Jurkat, Clone E6-1 (cell line): ENCODE measurements around the gene GRID2.
"Not testable (repeated sequence)": the region's sequence is repeated elsewhere in the genome, so short reads cannot be mapped to it uniquely, and the experiment has no call there.

ENCODE experiments used
- DNase-seq: peaks from one replicate; pipeline ENCODE4 v3.0.0-alpha.2; 2011; ENCODE audit warnings: low read depth, low spot score
- H3K4me3 ChIP-seq: 2 replicates; pipeline ENCODE4 v1.5.1; 2011; ENCODE audit warnings: mild to moderate bottlenecking, low read length, control low read depth, moderate library complexity

GRID2 gene

DNA sequence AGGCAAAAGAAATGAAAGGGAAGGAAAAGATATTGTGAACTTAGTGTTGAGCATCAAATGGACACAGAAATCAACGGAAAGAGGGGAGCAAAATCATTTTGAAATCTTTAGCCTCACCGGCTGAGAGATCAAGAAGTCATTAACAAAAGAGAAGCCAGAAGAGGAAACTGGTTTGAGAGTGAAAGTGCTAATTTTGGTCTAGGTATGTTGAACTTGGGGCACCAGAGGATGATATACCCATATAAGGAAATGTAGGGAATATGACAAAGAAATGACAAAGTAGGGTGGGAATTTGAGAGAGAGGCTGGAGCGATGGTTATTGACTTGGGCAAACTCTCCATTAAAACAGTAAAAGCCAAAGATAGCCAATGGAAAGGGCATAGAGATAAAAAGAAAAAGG is 1341.4 kb downstream of the GRID2 start:
- H3K4me3 ChIP-seq, result no peak overlapping the region
- no peak for DNase-seq

DNA sequence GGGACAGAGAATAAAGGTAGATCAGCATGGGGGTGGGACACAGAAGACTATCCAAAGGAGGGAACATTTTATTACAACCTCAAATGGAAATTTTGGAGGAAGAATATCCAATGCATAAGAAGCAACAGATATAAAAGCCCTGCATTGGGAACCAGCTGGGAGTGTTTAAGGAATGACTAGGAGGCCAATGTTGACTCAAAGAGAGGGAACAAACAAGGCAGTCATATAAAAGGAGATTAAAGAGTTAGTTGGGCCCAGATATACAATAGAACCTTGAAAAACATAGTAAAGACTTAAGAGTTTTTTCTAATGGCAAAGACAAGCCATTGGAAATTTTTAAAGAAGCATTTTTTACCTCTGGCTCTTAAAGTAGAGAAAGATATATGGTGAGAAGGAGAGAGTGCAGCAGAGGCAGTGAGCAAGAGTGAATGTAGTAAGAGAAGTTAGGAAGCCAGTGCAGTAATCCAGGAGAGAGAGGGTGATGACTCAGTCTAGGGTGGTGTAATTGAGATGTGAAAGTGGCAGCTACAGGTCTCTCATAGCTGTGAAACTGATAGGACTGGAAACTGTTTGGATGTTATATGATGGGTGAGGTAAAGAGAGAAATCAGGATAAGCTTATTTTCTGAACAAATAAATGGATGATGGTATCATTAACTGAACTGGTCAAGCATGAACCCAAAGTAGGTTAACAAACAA is 1342.6 kb downstream of the GRID2 start:
- DNase-seq, result no peak

DNA sequence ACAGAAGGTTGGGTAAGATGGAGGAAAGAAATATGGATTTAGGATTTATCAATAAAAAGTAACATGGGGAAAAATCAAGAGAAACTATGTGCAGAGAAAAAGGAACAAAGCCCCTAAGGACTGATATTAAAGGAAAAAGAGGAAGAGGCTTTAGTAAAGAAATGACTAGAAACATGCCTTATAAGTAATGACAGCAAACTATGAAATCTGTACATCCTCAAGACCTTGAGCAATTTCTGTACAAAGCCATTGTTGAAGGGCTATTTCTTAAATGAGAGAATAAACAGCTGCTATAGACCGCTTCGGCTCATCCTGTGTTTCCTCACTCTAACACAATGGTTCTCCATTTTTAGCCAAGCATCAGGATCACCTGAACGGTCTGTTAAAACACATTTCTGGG is 1344.5 kb downstream of the GRID2 start:
- H3K4me3 ChIP-seq, result no peak overlapping the region
- DNase-seq, result no peak

More for the DNA sequence above, 1342.6 kb downstream of the GRID2 start:
- H3K4me3 ChIP-seq, result no peak overlapping the region

DNA sequence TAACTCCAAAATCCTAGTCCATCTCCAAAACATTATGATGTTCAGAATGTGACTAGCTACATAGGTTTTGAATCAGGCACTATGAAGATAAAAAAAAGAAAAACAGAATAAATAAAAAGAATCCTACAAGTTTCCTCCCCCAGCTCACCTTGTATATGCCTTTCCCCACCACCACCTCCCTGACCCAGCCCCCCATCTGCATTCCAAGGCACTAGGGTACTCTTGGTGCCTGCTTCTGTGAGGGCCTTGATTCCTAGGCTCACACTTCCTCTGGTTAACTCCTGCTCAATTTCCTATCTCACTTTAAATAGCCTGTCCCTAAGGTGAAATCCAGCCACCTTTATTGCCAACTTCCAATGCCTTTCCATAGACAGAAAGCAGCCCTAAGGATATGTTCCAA is 1346.1 kb downstream of the GRID2 start:
- H3K4me3 ChIP-seq, result no peak overlapping the region
- no peak for DNase-seq

DNA sequence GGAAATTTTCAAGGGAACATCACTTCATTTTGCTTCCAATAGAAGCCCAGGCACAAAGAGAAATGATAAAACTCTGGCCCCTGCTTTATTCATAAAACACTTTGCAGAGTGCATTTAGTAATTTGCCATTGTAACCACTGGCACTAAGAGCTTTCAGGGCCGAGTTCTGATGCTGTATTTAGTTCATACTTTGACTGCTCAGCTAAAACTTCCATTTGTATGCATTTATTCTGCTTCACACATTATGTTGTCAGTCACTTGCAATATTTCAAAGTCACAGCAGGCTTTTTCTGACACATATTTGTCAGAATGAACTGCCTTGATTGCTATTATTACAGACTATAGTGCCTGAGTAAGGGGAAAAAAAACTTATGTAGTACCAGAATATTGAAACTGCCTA is 1350.4 kb downstream of the GRID2 start:
- H3K4me3 ChIP-seq, result no peak overlapping the region
- DNase-seq, result no peak

DNA sequence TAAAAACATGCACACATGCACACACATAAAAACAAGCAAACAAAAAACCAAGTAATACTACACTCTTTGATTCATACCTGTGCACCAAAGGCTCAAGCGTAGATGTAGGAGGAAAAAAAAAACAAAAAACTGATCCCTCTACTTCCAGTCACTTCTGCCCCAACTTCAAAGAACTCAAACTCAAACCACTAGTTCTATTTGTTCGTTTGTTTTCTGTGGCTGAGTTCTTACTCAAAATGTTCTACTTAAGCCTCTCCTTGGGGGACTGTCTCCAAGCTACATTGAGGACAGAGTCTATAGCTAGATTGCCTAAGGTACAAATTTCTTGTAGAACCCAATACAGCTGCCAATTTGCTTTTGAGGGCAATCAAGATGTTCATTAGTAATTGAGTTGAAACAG is 1353.8 kb downstream of the GRID2 start:
- no peak overlapping the region for H3K4me3 ChIP-seq
- no peak for DNase-seq

DNA sequence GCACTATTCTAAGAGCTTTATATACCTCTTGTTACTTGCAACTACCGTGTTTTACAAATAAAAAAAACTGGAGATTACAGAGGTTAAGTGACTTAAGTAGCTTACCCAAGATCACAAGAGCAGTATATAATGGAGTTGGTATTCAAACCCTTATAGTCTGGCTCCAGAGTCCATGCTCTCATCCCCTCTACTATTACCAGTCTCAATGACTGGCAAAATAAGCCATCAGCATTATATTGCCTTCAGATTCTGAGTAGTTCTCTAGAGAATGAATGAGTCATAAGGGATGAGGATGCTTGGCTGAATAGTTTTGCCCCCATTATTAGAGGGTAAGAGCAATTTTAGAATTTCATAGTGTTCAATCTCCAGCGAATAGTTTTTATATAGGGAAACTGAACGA is 1354.7 kb downstream of the GRID2 start:
- no peak overlapping the region for H3K4me3 ChIP-seq

DNA sequence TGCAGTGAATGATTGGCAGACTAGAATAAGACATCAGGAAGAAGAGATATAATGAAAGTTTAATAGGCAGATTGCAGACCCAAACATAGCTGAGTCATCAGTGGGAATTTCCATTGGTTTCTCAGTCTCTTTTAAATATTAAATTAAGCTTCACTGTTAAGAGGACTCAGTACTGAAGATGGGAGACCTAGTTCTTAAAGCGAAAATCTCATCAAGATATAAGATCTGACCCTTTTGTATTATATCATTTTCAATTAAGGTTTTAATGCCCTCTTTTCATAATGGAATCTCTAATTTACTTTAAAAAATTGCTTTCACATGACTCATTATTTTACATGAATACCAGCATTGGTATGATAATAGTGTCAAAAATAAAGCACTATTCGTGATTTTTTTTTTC is 1355.9 kb downstream of the GRID2 start:
- no peak for DNase-seq
- H3K4me3 ChIP-seq, result no peak overlapping the region

More for the DNA sequence above, 1354.7 kb downstream of the GRID2 start:
- no peak for DNase-seq

DNA sequence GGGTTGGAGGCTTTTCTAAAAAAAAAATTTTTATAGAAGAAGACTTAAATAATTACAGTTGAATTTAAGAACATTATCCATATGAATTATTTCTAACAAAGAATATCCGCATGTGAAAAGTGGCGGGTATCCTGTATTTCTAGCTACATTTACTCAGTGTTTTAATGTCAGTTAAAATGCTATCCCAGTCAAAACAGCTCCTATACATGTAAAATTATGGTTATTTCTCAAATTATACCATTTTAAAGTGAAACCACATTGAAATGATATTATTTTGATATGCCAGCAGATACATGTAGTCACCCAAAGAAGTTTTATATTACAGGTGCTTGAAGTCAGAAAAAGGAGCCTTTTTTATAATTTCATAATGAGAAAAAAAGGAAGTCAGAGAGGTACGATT is 1356.3 kb downstream of the GRID2 start:
- DNase-seq, result no peak
- H3K4me3 ChIP-seq, result no peak overlapping the region

DNA sequence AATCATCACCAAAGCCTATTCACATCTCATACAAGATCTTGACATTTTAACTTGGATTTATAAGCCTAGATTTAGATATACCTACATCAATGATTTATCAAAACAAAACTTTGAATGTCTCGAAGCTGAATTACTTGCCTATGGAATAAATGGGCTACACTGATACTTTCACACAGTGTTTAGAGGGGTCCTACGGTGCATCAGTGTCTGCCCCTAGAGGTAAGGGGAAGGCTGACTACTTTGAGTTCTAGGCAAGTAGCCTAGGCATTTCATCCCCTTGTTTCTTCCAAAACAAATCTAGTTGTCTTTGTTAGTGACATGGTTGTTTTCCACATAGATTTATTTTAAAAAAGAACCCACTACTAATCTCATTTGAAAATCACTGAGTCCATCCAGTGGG is 1366.7 kb downstream of the GRID2 start:
- H3K4me3 ChIP-seq, result no peak overlapping the region
- no peak for DNase-seq

DNA sequence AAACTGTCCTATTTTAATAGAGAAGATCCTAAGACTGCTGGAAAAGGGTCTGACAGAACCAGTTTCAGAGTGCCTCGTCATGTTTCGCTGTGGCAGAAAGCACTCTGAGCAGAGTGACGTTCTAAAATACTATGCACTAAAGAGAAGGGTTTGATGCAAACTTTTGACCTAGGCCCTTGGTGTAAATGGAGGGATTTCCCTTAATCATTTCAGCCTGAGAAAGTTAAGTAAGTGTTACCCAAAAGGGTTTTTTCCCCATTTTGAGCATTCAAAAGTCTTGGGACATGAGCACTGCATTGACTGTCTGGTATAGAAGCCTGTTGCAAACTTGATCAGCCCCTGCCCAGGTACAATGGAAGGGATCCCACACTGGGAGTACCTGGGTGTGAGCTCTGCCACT is 1367.3 kb downstream of the GRID2 start:
- H3K4me3 ChIP-seq, result no peak overlapping the region
- DNase-seq, result no peak

DNA sequence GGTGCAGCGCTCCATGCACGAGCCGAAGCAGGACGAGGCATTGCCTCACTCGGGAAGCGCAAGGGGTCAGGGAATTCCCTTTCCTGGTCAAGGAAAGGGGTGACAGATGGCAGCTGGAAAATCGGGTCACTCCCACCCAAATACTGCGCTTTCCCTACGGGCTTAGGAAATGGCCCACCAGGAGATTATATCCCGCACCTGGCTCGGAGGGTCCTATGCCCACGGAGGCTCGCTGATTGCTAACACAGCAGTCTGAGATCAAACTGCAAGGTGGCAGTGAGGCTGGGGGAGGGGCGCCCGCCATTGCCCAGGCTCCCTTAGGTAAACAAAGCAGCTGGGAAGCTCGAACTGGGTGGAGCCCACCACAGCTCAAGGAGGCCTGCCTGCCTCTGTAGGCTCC is 1373.2 kb downstream of the GRID2 start:
- not testable (repeated sequence) for DNase-seq, H3K4me3 ChIP-seq

DNA sequence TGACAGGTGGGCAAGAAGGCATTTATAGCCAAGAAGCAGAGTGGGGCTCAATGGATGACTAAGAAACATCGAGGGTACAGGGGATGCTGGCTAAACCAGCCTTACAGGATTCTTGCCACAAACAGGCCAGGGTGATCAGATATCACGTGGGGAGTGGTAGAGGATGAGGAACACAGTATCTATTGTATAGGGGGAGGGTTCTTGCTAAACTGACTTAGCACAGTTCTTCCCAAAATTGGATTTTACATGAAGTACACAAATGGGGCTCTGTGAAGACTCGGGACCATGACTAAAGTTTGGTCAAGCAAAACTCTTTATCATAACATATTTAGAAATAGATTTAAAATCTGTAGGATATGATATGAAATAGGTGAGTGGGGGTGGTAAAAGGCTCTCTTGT is 1380.8 kb downstream of the GRID2 start:
- DNase-seq, result no peak
- H3K4me3 ChIP-seq, result no peak overlapping the region

DNA sequence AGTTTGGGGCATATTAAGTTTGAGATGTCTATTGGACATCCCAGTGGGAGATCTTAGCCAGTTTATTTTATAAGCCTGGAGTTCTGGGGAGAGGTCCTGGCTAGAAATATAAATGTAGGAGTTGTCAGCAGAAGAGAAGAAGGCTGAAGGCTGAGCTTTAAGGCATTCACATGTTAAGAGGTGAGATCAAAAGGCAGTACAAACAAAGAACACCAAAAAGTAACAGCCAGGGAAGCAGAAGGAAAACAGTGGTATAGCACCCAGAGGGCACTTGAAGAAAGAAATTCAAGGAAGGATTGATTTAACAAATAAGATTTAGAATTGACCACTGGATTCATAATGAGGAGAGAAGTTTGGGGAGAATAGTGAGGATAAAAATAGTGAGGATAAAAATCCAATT is 1383.5 kb downstream of the GRID2 start:
- DNase-seq, result no peak
- no peak overlapping the region for H3K4me3 ChIP-seq

DNA sequence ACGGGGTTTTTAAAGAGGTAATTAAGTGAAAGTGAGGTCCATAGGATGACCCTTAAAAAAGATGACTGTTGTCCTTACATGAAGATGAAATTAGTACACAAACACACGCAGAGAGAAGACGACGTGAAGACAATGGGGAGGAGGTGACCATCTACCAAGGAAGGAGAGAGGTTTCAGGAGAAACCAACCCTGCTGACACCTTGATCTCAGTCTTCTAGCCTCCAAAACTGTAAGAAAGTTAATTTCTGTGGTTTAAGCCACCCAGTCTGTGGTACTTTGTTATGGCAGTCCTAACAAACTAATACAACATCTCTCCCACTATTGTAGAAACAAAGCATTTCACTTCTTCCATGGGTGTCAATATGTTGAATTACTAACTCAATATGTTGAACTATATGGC is 1385.2 kb downstream of the GRID2 start:
- DNase-seq, result no peak
- H3K4me3 ChIP-seq, result no peak overlapping the region

DNA sequence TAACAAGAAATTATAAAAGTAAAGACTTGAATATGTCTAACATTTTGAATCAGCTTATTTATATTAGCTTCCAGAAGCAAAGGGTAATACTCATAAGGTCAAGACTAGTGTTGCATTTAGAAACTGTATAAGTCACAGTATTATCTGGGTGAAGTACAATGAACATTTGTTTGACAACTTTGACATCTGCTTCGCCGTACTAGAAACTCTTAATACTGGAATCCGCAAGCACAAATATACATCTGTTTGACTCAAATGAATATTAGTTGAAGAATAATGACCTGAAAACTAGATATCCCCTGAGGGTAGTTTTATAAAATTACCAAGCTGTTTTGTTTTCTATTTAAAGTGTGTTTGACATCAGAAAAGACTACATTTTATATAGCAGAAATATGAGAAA is 1389.4 kb downstream of the GRID2 start:
- H3K4me3 ChIP-seq, result no peak overlapping the region
- no peak for DNase-seq

DNA sequence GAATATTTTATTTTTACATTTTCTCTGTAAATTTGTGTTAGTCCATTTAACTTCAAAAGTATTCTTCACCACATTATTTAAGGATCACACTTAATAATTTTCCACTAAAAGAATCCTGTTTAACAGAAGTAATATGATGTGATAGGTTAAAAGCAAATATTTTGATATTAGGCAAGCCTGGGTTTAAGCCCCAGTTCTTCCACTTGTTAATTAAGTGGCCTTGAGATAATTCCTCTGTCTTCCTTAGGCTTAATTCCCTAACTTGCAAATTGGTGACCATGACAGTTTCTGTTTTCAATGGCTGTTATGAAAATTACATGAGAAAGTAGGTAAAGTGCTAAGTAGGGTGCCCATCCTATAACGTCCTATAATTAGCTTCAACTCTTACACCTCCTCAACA is 1394.9 kb downstream of the GRID2 start:
- no peak for DNase-seq
- no peak overlapping the region for H3K4me3 ChIP-seq

DNA sequence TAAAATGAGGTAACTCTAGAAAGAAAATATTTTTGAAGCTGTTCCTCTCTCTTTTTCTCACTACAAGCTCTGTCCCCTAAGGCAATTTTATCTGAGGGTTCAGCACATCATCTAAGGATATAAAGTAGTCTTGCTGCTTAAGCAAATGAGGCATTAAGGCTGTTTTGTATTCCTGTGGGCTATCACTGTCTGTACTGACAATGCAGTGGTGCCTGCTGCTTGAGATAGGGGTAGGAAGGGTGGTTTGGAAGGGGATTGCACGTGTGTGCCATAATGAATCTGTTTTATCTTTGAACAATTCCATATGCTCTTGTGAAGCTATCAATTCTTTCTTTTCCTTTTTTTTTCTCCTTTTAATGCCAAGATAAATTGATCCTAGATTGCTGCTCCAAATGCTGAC is 1396.8 kb downstream of the GRID2 start:
- no peak overlapping the region for H3K4me3 ChIP-seq
- DNase-seq, result no peak

DNA sequence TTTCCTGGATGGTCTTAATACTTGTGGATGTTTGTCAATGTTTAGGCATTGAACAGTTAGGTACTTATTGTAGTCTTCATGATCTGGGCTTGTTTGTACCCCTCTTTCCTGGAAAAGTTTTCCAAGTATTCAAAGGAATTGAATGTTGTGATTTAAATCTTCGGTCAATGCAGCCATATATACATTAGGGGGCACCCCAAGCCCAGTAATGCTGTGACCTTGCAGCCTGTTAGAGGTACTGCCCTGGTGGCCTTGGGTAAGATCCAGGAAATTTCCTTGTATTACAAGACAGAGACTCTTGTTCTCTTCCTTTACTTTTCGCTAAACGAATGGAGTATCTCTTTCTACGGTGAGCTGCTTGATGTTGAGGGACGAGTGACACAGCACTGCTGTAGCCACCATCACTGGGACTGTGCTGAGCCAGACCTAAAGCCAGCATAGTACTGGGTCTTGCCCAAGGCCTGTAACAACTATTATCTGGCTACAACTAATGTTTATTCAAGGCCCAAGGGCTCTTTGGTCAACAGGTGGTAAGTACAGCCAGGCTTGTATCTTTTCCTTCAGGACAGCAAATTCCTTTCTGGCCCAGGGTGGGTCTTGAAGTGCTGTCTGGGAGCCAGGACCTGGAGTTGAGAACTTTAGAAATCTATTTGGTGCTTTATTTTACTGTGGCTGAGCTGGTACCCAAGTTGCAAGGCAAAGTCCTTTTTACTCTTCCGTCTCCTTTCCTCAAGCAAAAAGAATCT is 1406.5 kb downstream of the GRID2 start:
- DNase-seq, result peak; percentile 6
- no peak overlapping the region for H3K4me3 ChIP-seq

DNA sequence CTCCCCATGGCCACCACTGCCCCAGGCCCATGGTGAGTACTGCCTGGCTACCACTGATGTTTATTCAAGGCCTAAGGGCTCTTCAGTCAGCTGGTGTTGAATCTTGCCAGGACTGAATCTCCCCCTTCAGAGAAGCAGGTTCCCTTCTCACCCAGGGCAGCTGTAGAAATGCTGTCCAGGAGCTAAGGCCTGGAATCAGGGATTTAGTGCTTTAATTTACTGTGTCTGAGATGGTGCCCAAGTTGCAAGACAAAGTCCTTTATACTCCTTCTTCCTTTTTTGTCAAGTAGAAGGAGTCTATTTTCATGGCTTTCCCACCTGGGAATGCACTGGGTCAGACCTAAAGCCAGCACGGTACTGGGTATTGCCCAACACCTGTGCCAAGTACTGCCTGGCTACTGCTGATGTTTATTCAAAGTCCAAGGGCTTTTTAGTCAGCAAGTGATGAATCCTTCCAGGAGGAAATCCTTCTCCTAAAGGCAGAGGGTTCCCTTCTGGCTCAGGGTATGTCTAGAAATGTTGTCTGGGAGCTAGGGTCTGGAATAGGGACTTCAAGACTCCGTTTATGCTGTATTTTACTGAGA is 1407.2 kb downstream of the GRID2 start:
- no peak overlapping the region for H3K4me3 ChIP-seq
- DNase-seq, result no peak

DNA sequence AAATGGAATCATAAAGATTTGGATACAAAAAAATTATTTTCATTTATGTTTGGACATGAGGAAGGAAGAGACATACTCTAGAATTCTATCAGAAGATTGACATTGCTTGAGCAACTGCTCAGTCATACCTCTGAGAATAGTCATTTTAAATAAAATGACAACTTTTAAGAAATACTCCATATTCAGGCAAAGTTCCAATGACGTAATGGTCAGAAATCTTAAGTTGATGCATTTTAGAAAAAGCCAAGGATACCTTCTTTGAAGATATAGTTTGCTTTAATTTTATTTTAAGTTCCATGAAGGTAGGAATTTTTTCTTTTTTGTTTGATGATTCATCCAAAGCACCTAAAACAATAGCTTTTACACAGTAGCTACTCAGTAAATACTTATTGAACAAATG is 1414.5 kb downstream of the GRID2 start:
- DNase-seq, result no peak
- H3K4me3 ChIP-seq, result no peak overlapping the region
